Hematopoietic multipotent progenitor cell treated with erythropoietin and hydrocortisone succinate and interleukin-3 and kit ligand, for 4 days (in vitro differentiated cells): ENCODE results near the gene HSPG2.

Experiments
- DNase-seq: peaks from one replicate; pipeline ENCODE4 v3.0.0-alpha.2; 2015

The HSPG2 gene

GRCh38 chr1:21878009-21878773 is 58.9 kb downstream of the HSPG2 start:
- no peak for DNase-seq

- DNase-seq, result no peak
Measured at GRCh38 chr1:21876267-21876666, 60.8 kb downstream of the HSPG2 start.

GRCh38 chr1:21875621-21876063 is 61.5 kb downstream of the HSPG2 start:
- DNase-seq, result no peak

GRCh38 chr1:21874778-21875547 is 62.1 kb downstream of the HSPG2 start:
- no peak for DNase-seq

GRCh38 chr1:21874328-21874727 is 62.8 kb downstream of the HSPG2 start:
- no peak for DNase-seq

- DNase-seq, result no peak
Measured at GRCh38 chr1:21873761-21874160, 63.3 kb downstream of the HSPG2 start.

GRCh38 chr1:21873174-21873573 is 63.9 kb downstream of the HSPG2 start:
- DNase-seq, result no peak

GRCh38 chr1:21872445-21873079 is 64.5 kb downstream of the HSPG2 start:
- DNase-seq, result no peak

- no peak for DNase-seq
Measured at GRCh38 chr1:21871943-21872342, 65.2 kb downstream of the HSPG2 start.

- no peak for DNase-seq
Measured at GRCh38 chr1:21870611-21871010, 66.5 kb downstream of the HSPG2 start.

GRCh38 chr1:21869620-21870121 is 67.4 kb downstream of the HSPG2 start:
- no peak for DNase-seq

- DNase-seq, result no peak
Measured at GRCh38 chr1:21868941-21869454, 68.1 kb downstream of the HSPG2 start.

- DNase-seq, result no peak
Measured at GRCh38 chr1:21868482-21868881, 68.6 kb downstream of the HSPG2 start.

- DNase-seq, result peak; percentile 69
Measured at GRCh38 chr1:21867451-21867996, 69.6 kb downstream of the HSPG2 start.

- no peak for DNase-seq
Measured at GRCh38 chr1:21866707-21867043, 70.4 kb downstream of the HSPG2 start.

GRCh38 chr1:21865943-21866706 is 71.0 kb downstream of the HSPG2 start:
- DNase-seq, result peak; percentile 94

- no peak for DNase-seq
Measured at GRCh38 chr1:21865609-21865942, 71.5 kb downstream of the HSPG2 start.

GRCh38 chr1:21864730-21865129 is 72.4 kb downstream of the HSPG2 start:
- DNase-seq, result no peak

GRCh38 chr1:21863981-21864380 is 73.1 kb downstream of the HSPG2 start:
- DNase-seq, result no peak

GRCh38 chr1:21861602-21862429 is 75.3 kb downstream of the HSPG2 start:
- no peak for DNase-seq

GRCh38 chr1:21860971-21861370 is 76.1 kb downstream of the HSPG2 start:
- DNase-seq, result peak; percentile 66
